ENCODE measurements around the gene GAS2. TPM values are rescaled to one million over a fixed set of nuclear protein-coding genes. Genes with fewer than 3 reads are reported as not detected.

The GAS2 gene
- polyA plus RNA-seq, 3 donors: 0.86 to 1.00 (median 0.89) TPM

- no peak overlapping the region for H3K4me2 ChIP-seq (replicated peaks; ENCODE audit: extremely low read depth, low read length, poor library complexity, severe bottlenecking)
- Mint-ChIP-seq H3K36me3 (no peaks in the 10 kb centered on the region), H3K4me1 (peaks cover 10% of the 10 kb centered on the region), H3K27ac (no peak overlapping the region), H3K4me3 (no peak overlapping the region), H3K27me3 (ENCODE audit: low read depth in 3 of 3) (peaks cover 0 to 2% (median 0%) of the 10 kb centered on the region in 3 donors), H3K9me3 (peaks cover 3 to 15% (median 6%) of the 10 kb centered on the region in 7 donors)
- no peak for DNase-seq
- H3K36me3 ChIP-seq (replicated peaks in 1 of 2; ENCODE audit: control insufficient read depth in 1 of 2, insufficient read depth in 2 of 2, low read length in 2 of 2): no peaks in the 10 kb centered on the region
- H3K27me3 ChIP-seq (ENCODE audit: control insufficient read depth in 2 of 2, insufficient read depth in 2 of 2, low read length in 2 of 2): peaks cover 0 to 2% of the 10 kb centered on the region in 2 donors
- H3K9ac ChIP-seq (ENCODE audit: insufficient read depth, low read length, poor library complexity, severe bottlenecking): no peak overlapping the region
- no peaks in the 10 kb centered on the region for H4K20me1 ChIP-seq (ENCODE audit: insufficient read depth, low read length)
- peaks cover 3 to 4% of the 10 kb centered on the region in 2 donors for H3K4me1 ChIP-seq (ENCODE audit: control insufficient read depth in 1 of 2, insufficient read depth in 2 of 2, low read length in 2 of 2)
- no peak overlapping the region for H2AFZ ChIP-seq (ENCODE audit: insufficient read depth, low read depth, low read length, poor library complexity, severe bottlenecking)
- H3K4me3 ChIP-seq (replicated peaks in 1 of 3; ENCODE audit: low read depth in 2 of 3, low read length in 3 of 3): no peak overlapping the region
- H3K79me2 ChIP-seq (ENCODE audit: insufficient read depth, low read length): no peaks in the 10 kb centered on the region
- H3K27ac ChIP-seq (ENCODE audit: low read depth in 1 of 2, low read length in 2 of 2): no peak overlapping the region
- peaks cover 3 to 8% of the 10 kb centered on the region in 2 donors for H3K9me3 ChIP-seq (replicated peaks in 1 of 2; ENCODE audit: control insufficient read depth in 1 of 2, insufficient read depth in 1 of 2, low read length in 2 of 2)
- TF ChIP-seq, protein P1, sequence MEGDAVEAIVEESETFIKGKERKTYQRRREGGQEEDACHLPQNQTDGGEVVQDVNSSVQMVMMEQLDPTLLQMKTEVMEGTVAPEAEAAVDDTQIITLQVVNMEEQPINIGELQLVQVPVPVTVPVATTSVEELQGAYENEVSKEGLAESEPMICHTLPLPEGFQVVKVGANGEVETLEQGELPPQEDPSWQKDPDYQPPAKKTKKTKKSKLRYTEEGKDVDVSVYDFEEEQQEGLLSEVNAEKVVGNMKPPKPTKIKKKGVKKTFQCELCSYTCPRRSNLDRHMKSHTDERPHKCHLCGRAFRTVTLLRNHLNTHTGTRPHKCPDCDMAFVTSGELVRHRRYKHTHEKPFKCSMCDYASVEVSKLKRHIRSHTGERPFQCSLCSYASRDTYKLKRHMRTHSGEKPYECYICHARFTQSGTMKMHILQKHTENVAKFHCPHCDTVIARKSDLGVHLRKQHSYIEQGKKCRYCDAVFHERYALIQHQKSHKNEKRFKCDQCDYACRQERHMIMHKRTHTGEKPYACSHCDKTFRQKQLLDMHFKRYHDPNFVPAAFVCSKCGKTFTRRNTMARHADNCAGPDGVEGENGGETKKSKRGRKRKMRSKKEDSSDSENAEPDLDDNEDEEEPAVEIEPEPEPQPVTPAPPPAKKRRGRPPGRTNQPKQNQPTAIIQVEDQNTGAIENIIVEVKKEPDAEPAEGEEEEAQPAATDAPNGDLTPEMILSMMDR (IDR thresholded peaks at IDR 0.05): no peak
- intact Hi-C loops (cut with micrococcal nuclease): no loop called here
- 100% methylated on average over 1 of the region's 2 CpGs for WGBS (ENCODE audit: insufficient coverage)
These were observed 141.0 kb downstream of the GAS2 start for GRCh38 chr11:22807391-22807790.

DNA sequence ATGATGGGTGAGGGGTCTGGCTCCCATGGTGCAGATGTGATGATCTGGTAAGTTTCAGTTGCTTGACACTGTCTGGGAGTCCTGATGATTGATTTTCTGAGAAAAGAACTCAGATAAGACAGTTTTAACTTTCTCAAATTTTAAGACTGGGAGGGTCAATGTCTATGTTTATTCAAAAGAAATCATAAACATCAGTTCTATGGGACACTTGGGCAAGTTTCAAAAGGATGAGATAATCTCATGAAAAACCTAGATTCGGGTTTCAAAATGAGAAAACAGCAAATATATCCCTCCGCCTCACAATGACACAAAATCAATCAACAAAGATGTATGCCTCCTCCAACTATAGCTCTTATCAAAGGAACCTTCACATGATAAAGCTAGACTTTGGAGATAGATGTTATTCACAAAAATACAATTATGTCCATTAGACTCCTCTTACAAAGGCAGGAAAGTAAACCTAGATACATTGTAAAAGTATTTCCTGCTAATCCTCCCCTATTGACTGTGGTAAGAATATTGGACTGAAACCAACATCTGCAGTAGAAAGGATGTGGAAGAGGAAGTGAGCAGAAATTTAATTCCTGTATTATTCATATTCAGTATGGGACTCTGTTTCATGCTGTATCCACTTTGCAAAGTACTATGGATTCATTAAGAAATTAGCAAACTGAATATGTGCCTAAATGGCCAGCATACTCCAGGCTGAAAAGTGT is 141.6 kb downstream of the GAS2 start:
- Histone ChIP-seq H2AFZ (ENCODE audit: insufficient read depth, low read depth, low read length, poor library complexity, severe bottlenecking) (no peak overlapping the region), H3K9me3 (replicated peaks in 1 of 2; ENCODE audit: control insufficient read depth in 1 of 2, insufficient read depth in 1 of 2, low read length in 2 of 2) (peaks cover 3 to 8% of the 10 kb centered on the region in 2 donors), H3K4me1 (ENCODE audit: control insufficient read depth in 1 of 2, insufficient read depth in 2 of 2, low read length in 2 of 2) (peaks cover 3 to 4% of the 10 kb centered on the region in 2 donors), H3K4me2 (replicated peaks; ENCODE audit: extremely low read depth, low read length, poor library complexity, severe bottlenecking) (no peak overlapping the region), H3K27ac (ENCODE audit: low read depth in 1 of 2, low read length in 2 of 2) (no peak overlapping the region), H3K79me2 (ENCODE audit: insufficient read depth, low read length) (no peaks in the 10 kb centered on the region), H3K4me3 (replicated peaks in 1 of 3; ENCODE audit: low read depth in 2 of 3, low read length in 3 of 3) (no peak overlapping the region), H4K20me1 (ENCODE audit: insufficient read depth, low read length) (no peaks in the 10 kb centered on the region), H3K36me3 (replicated peaks in 1 of 2; ENCODE audit: control insufficient read depth in 1 of 2, insufficient read depth in 2 of 2, low read length in 2 of 2) (no peaks in the 10 kb centered on the region), H3K27me3 (ENCODE audit: control insufficient read depth in 2 of 2, insufficient read depth in 2 of 2, low read length in 2 of 2) (peaks cover 0 to 2% of the 10 kb centered on the region in 2 donors), H3K9ac (ENCODE audit: insufficient read depth, low read length, poor library complexity, severe bottlenecking) (no peak overlapping the region)
- H3K4me3 Mint-ChIP-seq: no peak overlapping the region
- peaks cover 3 to 15% (median 6%) of the 10 kb centered on the region in 7 donors for H3K9me3 Mint-ChIP-seq
- peaks cover 10% of the 10 kb centered on the region for H3K4me1 Mint-ChIP-seq
- intact Hi-C loops (cut with micrococcal nuclease): no loop called here
- WGBS (ENCODE audit: insufficient coverage): no CpG with 5 or more reads among the region's 2 CpGs
- TF ChIP-seq, protein P1 (IDR thresholded peaks at IDR 0.05): no peak
- H3K27me3 Mint-ChIP-seq (ENCODE audit: low read depth in 3 of 3): peaks cover 0 to 2% (median 0%) of the 10 kb centered on the region in 3 donors
- DNase-seq: peak in 1 of 3 donors; percentile 5
- H3K27ac Mint-ChIP-seq: no peak overlapping the region
- no peaks in the 10 kb centered on the region for H3K36me3 Mint-ChIP-seq

Data from CD14-positive monocyte (primary cell).